GM11168 (cell line): Measurements from ENCODE around the gene SLC4A5.

Source experiments
- in situ Hi-C: fragments of 300-500 bp; cut with MboI; formaldehyde crosslinking; loops from one replicate; pipeline ENCODE4 v1.12.0; 2022; ENCODE audit warnings: low sequenced_read_pairs; ENCODE audit not compliant: unreplicated experiment

The SLC4A5 gene

DNA sequence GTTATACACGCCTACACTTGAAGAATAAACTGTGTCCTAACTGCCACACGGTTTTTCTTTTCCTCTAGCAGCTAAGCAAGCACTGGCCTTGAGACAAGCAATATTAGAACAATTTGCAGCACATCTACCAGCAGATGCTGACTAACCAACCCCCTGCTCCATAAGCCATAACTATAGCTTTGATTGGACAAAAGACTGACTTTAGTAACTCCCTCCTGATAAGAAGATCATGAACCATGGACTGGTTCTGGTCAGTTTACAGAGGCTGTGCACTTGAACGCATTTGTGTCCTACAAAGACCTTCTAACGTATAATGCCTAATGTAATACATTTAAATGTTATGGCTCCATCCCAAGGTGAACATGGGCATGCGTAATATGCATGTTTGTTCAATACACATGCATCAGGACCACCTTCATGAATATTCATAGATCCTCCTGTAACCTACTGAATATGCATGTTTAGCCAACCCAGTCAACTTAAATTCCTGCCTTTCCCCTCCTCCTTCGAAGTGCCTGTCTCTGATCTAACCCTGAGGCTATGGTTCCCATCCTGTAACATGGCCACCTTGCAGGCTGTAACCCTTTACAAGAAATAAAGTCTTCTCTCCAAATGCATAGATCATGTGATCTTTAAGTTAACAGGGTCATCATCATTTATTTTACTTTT lies 26.5 kb downstream of the SLC4A5 start:
- in situ Hi-C loops, result no loop called here

DNA sequence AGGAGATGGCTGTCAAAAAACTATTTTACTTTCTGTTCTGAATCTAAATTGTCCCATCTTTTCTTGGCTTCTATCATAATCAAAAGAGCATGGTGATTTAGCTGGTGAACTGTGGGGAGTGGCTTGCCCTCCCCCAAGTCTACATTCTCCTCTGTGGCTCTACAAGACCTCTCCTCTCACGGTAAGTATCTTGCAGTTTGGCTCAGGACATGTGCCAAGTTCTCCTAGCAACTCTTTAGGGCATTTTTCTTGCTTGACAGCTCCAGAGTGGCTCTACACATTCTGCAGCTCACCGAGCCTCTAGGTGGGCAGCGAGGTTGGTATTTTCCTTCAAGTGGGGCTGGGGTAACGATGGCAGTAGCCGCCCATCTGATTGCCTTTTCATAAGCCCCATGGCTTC lies 29.1 kb downstream of the SLC4A5 start:
- in situ Hi-C loops, result no loop called here

DNA sequence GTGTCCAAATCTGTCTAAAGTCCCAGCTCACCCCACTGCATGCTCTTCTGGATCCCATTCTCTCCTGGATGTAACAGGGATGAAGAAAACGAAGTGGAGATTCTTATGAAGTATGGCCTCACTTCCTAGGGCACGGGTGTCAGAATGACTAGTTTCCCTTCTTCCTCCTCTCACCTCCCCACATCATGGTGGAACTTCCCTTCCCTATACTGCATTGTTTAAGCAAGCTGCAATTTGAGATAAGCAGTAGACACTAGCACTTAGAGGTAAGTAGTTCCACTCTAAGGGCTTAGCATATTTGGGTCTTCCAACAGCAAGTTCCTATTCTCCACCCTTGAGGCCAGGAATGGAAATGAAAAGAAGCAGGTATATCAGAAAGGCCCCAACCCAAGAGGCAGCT lies 29.7 kb downstream of the SLC4A5 start:
- in situ Hi-C loops, result no loop called here

DNA sequence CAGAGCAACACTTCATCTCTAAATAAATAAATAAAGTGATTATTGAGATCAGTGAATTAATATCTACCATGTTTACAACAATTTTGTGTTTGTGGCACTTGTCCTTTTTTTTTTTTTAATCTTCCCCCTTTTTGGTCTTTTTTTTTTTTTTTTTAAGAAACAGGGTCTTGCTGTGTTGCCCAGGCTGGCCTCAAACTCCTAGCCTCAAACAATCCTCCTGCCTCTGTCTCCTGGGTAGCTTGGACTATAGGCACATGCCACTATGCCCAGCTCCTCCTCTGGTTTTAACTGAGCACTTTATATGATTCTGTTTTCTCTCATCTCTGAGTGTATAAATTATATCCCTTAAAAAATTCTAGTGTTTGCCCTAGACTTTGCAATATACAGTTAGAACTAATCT lies 30.3 kb downstream of the SLC4A5 start:
- in situ Hi-C loops, result no loop called here

DNA sequence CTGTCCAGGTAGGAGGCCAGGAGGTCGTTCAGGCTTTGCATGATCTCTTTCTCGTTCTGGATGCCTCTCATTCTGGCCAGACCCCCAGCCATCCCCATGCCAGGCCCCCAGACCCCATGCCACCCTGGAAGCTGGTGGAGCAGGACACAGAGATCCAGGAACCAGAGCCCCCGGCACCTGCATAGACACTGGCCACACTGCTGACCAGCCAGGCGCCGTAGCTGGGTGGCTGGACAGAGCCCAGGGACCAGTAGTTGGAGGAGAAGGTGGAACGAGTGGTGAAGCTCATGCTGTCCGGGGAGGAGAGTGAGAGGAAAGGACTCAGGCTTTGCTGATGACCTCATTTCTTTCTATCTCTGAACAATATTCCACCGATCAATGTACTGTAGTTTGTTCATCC lies 35.5 kb downstream of the SLC4A5 start:
- in situ Hi-C loops, result no loop called here

DNA sequence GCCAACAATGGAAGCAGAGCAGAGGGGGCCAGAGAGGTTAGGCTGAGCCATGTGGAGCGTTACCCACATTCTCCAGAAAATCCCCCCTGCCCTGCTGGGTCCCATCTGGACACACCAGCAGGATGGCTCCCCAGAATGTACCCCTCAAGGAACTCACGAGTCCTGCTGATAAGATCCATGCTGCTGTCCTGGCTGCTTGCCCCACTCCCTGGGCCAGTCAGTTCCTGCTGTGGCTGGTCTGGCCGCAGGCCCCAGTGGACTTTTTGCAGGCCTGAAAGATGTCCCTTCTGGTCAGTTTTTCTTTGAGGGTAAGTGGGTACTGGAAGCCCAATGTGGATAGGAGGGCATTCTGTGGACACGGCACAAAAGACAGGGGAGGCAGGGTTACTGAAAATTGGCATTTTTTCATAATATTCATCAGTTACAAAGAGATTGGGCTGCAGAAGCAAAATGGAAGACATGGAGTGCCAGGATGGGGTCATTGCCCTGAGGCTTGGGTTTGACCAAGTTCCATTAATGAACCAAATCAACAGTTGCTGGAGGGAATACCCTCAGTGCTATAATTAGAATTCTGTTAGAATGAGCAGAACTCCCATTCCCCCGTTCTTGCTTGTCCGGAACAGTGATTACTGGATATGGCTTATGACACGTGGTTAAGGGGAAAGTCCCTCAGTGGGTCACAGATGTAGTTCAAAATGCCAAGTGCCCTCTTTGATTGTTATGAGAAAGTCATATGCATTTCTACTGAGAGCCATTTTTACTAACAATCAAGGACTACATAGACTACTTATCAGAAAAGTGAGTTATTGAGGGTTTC lies 38.7 kb downstream of the SLC4A5 start:
- in situ Hi-C loops, result no loop called here

DNA sequence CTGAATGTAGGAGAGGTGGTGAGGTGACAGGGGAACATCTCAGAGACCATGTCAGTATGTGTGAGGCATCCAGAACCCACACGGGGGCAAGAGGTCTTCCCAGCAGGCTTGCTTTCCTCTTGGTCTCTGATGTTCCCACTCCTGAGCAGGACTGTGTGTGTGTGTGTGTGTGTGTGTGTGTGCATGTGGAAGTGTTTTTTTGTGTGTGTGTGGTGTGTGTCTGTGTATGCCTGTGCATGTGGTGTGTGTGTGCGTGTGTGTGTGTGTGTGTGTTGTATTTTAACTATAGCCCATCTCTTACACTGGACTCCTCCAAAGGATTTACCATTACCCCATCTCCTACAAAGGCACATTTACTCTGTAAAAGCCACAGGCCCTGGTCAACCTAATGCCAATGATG lies 40.4 kb downstream of the SLC4A5 start:
- in situ Hi-C loops, result no loop called here

DNA sequence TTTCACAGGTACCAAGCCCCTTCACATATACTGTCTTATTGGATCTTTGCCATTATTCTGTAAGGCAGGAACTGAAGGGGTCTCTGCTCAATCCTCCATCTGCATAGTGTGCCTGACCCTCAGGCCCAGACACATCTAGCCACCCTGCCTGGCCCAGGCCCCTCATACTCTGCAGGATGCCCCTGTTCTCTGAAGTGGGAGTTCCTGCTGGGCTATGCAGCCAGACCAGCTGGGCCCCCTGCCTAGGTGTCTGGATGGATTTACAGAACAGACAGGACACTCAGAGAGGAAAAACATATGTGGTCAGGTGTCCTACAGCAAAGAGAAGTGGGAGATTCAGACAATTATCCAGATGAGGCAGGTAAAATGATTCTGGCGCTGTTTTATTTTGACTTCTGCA lies 42.0 kb downstream of the SLC4A5 start:
- in situ Hi-C loops, result no loop called here

DNA sequence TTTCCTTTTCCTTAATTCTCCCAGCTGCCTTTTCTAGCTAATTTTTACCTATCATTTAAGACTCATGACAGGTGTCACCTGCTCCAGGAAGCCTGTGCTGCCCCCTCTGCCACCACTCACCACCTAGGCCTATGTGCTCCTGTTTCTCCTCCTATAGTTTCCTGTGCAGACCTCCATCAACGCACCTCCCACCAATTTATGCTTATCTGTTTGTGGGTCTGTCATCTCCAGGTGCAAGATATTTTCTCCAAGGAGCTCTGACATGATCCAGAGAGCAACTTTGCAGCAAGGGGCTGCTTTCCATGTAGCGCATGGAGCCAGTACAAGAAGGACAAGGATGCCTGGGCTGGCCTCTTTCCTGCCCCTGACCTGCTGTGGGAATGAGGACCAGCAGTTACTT lies 42.7 kb downstream of the SLC4A5 start:
- in situ Hi-C loops, result no loop called here

DNA sequence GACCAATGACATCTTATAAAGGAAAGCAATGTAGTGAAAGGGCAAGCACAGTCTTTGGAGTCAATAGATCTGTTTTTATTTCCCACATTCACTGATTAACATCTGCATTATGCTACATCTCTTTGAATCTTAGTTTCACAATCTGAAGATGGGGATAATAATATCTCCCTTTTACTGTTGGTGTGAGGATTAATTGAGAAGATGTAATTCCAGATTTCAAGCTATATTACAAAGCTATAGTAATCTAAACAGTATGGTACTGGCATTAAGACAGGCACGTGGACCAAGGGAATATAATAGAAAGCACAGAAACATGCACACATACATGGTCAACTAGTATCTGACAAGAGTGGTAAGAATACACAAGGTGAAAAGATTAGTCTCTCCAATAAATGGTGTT lies 45.3 kb downstream of the SLC4A5 start:
- in situ Hi-C loops, result no loop called here

DNA sequence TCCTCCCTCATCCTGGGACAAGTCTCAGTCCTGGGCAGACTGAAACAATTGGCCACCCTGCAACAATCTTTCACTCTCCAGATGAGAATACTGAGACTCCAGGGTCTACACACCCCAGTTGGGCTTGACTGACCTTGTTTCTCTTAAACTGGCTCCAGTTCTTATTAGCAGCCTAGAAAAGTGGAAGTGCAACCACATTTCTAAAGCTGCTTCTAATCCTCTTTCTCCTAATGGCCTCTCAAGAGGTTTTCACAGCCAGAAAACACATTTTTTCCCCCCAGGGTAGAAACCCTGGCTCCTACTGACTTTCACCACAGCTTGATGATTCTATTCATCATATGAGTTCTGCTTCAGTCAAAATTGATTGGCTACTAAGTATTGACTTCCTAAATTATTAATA lies 45.8 kb downstream of the SLC4A5 start:
- in situ Hi-C loops, result no loop called here

DNA sequence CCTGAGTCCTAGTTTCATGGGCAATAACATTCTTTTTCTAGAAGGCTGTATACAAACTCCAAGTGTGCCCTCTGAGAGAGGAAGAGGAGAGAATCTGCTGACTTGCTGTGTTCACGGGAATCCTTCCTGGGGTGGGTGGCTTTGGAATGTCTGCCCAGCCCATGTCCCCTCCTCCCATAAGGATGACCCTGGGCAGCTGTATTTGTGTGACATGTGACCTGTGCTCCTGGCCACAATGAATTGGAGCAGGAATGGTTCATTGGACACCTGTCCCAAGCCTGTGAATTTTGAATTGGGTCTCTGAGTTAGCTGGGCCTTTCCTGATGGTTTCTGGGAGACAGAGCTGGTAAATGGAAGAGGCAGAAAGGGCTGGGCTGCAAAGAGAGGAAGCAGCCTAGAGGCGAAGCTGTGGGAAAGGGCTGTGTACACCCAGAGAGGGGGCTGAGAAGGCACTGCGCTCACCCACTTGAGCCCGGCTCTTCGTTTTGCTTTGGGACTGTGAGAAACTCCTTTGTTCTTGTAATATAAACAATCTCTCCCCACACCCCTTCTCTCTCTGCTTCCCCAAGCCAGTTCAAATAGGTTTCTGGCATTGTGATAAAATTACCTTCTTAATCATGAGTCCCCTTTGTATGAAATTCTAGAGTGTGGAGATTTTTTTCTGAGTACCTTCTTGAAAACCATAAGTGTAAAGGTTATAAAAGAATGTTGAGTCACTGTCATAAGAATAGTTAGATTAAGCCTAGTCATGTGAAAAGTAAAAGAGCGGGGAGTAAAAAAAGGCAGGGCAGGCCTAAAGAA lies 49.8 kb downstream of the SLC4A5 start:
- in situ Hi-C loops, result no loop called here

DNA sequence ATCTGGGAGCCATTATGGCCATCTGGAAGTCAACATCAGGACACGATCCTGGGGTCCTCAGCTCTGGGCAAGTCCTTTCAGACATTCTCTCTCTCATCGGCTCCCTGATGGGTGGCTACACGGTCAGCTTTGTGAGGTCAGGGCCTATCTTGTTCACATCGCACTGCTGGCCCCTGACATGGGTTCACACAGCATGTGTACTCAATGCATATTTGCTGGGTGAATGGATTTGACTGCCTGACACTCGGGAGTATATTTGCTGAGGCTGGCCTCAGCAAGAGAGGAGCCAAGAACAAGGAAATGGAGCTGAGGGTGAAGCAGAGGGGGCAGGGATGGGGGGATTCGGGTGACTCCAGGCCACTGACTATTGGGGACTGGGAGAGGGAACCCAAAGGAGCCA lies 50.5 kb downstream of the SLC4A5 start:
- in situ Hi-C loops, result no loop called here

DNA sequence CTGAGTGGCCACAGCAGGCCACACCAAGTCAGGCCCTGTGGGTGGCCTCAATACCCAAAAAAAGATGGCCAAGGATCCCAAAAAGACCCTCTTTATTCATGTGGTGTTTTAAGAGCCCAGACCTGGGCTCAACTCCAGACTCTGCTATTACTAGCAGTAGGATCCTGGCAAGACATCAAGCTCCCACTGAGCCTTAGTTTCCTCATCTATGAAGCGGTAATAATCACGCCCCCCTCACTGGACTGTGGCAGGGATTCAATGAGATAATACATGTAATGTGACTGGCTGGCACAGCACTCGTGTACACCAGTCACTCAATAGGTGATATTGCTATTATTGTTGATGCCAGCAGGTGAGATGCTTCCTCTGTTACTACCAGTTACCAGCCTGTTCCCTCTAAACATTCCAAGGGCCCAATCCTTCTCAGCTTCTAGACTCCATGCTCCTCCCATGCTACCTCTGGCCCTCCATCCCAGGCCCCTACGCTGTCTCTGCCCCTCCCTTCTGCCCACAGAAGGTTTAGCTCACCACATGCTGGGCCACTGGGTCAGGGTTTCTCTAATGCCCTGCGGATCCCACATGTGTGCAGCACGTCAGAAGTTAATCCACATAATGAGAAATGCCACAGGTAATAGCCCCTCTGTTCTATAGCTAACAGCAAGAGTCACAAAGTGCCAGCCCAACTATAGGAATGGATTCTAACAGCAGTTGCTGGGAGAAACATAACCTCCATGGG lies 51.2 kb downstream of the SLC4A5 start:
- in situ Hi-C loops, result no loop called here

DNA sequence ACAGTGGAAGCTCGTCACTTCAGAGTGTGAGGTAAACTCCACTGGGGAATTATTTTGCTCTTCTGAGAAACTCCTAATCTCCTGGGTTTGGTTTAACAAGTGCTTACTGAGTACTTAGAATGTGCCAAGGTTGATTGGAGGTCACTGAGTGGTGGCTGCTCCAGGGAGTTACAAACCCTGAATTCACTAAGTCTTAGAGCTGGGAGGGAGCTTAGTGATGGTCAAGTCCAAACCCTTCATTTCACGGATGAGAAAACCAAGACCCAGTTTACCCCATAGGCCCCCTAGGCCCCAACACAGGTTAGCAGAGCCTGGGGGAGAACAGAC lies 52.0 kb downstream of the SLC4A5 start:
- in situ Hi-C loops, result no loop called here

DNA sequence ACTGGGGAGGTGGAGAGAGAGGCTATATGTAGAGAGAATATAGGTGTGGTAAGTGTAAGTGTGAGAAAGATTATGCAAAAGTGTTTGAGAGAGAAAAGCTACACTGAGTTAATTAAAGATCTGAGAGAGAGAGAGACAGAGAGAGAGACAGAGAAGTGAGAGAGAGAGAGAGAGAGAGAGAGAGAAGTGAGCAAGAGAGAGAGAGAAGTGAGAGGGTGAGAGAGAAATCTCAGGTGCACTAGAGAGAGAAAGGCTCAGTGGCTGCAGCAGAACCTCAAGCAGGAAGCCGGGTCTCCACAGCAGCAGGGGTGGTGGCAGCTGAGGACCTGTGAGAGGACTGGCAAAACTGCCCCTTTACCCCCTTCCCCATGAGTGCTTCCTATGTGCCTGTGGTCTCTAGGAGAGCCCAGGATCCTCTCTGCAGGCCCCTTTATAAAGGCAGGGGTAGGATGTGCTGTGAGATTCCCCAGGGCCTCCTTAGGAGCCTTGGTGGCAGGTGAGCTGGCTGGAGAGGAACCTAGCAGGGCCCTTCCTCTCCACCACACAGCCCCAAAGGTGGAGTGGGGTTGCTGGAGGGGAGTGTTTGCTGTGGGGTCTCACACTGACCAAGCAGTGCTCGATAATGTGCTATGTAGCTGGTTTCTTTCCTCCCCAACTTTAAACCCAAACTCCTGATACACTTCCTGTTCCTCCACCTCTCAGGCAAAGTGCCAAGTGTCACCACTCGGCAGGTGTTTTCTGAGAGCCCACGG lies 52.6 kb downstream of the SLC4A5 start:
- in situ Hi-C loops, result no loop called here

DNA sequence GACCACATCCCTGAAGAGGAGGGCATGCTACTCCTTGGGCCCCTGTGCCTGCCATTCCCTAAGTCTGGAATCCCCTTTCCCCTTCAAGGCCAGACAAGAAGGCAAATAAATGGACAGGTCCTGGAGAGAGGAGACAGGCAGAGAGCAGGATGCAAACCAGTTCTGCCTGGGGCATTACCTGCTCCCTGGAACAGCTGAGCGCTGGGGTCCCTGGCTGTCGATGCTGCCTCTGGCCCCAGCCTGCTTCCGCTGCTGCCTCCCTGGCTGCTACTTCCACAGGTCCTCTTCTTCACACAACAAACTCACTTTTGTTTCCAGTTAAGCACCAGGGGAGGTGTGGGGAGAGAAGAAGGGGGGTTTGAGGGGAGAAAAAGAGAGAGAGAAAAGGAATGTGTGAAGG lies 53.1 kb downstream of the SLC4A5 start:
- in situ Hi-C loops, result no loop called here

DNA sequence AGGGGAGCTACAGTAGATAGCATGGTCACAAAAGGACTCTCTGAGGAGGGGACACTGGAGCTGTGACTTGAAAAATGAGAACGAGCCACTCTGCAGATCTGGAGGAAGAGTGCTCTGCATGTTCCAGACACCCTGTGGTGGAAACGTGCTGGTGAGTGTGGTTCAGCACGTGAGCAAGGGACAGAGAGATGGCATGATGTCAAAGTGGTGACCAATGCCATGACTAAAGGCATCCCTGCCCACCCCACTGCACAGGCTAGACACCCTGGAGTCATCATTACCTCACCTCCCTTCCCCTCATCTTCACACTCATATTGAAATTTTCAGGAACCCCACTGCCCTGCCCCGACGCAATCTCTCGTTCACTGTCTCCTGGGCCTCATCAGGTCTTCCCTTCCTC lies 56.5 kb downstream of the SLC4A5 start:
- in situ Hi-C loops, result no loop called here

DNA sequence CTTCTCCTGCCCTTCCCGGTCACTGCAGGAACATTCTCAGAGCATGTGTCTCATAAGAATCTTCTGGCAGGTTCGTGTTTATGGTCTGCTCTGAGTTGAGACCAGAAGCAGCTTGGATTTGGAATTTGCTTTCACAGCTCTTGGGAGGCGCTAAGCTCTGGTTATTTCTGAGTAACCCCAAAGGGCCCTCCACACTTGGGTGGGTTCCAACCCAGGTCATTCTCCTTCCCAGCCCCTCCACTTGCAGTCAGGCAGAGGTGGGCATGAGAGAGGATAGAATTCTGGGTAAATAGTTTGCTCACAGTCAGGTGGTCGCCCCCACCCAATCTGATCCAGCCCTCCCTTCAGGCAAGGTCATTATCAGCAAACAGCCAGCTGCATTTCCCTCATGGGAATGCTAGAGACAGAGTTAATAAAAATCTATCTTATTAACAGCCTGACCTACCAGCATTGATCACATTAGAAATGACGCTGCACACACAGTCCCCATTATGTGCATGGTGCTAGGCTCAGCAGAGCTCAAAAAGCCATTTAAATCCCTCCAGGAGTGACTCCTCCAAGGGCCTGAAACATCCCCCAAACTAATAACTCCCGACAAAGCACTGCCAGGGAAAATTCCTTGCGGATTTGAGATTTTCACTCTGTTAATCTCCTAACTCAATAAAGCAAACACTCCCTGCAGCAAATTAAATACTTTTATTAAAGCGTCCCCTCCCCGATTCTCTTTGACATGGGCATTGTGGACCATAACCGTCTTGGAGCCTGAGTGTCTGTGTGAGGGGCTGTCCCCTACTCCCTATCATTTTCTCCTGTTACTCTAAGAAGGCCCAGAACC lies 61.9 kb downstream of the SLC4A5 start:
- in situ Hi-C loops, result no loop called here
